Breast epithelium (tissue), 3 donors: ENCODE measurements around the gene BRI3.
A peak's percentile ranks its signal among the peaks of the same experiment; 100 is the strongest.

Experiments used
- POLR2A ChIP-seq: fragments of 450-650 bp; IDR thresholded peaks from one replicate; pipeline ENCODE4 v1.6.1; 2016; ENCODE audit warnings: antibody characterized with exemption, mild to moderate bottlenecking, moderate library complexity
- POLR2AphosphoS5 ChIP-seq, 3 donors: sonication (generic); formaldehyde crosslinking; IDR thresholded peaks; one replicate each; pipeline ENCODE4 v1.6.1; 2017; ENCODE audit warnings: antibody characterized with exemption in 3 of 3
- TF ChIP-seq, protein P1 (sequence below), 3 donors: fragments of 450-650 bp; IDR thresholded peaks; one replicate each; pipeline ENCODE4 v1.5.1; 2016 to 2017; ENCODE audit warnings: antibody characterized with exemption in 3 of 3, mild to moderate bottlenecking in 3 of 3, moderate library complexity in 3 of 3

DNA sequence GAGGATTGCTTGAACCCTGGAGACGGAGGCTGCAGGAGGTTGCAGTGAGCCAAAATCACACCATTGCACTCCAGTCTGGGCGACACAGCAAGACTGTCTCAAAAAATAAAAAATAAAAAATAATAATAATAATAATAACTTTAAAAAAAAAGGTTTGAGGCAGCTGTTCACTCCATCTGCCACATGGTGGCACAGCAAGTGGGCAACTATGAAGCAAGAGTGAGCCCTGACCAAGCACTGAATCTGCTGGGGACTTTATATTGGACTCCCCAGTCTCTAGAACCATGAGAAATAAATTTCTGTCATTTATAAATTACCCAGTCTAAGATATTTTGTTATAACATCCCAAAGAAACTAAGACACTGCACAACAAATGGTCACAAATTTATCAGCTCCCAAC, 14.6 kb upstream of the BRI3 start:
- TF ChIP-seq, protein P1, sequence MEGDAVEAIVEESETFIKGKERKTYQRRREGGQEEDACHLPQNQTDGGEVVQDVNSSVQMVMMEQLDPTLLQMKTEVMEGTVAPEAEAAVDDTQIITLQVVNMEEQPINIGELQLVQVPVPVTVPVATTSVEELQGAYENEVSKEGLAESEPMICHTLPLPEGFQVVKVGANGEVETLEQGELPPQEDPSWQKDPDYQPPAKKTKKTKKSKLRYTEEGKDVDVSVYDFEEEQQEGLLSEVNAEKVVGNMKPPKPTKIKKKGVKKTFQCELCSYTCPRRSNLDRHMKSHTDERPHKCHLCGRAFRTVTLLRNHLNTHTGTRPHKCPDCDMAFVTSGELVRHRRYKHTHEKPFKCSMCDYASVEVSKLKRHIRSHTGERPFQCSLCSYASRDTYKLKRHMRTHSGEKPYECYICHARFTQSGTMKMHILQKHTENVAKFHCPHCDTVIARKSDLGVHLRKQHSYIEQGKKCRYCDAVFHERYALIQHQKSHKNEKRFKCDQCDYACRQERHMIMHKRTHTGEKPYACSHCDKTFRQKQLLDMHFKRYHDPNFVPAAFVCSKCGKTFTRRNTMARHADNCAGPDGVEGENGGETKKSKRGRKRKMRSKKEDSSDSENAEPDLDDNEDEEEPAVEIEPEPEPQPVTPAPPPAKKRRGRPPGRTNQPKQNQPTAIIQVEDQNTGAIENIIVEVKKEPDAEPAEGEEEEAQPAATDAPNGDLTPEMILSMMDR (IDR thresholded peaks at IDR 0.05) = peak in 1 of 3 donors; percentile 12
- TF ChIP-seq POLR2A = no peak
- no peak for TF ChIP-seq POLR2AphosphoS5 (IDR thresholded peaks at IDR 0.05)
